Stimulated activated CD8-positive, alpha-beta memory T cell treated with anti-CD3 and anti-CD28 coated beads, Interleukin-12 subunit alpha, Interleukin-12 subunit beta, amount 100 ng/mL, for 1 hour (primary cell): ENCODE results near the gene TANGO2.
"Not testable (repeated sequence)": the region's sequence is repeated elsewhere in the genome, so short reads cannot be mapped to it uniquely, and the experiment has no call there.

Experiments
- DNase-seq: peaks from one replicate; pipeline ENCODE4 v3.0.0-alpha.2; 2020; ENCODE audit warnings: low read depth

Gene TANGO2

DNA sequence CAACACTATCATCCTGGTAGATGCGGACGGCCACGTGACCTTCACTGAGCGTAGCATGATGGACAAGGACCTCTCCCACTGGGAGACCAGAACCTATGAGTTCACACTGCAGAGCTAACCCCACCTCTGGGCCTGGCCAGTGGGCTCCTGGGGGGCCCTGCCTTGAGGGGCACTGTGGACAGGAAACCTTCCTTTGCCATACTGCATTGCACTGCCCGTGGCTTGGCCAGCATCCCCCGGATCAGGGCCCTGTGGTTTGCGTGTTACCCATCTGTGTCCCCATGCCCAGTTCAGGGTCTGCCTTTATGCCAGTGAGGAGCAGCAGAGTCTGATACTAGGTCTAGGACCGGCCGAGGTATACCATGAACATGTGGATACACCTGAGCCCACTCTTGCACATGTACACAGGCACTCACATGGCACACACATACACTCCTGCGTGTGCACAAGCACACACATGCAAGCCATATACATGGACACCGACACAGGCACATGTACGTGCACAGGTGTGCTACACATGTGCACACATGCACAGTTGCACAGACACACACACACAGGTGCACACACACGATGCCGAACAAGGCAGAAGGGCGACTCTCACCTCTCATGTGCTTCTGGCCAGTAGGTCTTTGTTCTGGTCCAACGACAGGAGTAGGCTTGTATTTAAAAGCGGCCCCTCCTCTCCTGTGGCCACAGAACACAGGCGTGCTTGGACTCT lies 43.8 kb downstream of the TANGO2 start:
- DNase-seq, result no peak

DNA sequence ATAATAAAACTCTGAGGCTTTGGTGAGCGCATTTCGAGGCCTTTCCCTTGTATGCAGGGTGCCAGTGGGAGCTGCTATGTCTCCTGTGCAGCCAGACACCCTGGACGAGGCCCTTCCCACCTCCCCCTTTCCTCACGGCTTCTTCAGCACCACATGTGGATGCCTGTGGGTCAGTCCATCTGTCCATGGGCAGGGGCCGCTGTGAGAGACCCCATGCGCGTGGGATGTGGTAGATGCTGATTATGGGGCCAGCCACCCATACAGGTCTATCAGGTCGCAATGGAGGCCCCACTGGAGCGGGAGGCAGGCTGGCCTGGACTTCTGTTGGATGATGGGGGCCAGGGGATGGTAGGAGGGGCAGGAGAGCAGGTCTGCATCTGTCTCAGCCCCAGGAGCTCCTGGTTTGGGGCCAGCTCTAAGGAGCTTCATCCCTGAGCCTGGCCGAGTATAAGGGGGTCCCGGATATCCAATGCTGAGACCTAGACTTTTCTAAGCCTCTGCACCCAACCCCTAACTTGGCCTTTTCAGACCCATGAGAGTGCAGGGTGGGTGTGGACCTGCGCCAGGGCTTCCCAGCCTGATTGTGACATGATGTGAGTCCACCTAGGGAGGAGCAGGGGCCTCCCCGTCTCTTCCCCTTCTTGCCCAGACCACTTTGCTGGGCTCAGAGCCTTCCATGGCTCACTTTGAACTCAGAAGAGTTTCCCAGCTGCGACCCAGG lies 45.1 kb downstream of the TANGO2 start:
- DNase-seq, result no peak

DNA sequence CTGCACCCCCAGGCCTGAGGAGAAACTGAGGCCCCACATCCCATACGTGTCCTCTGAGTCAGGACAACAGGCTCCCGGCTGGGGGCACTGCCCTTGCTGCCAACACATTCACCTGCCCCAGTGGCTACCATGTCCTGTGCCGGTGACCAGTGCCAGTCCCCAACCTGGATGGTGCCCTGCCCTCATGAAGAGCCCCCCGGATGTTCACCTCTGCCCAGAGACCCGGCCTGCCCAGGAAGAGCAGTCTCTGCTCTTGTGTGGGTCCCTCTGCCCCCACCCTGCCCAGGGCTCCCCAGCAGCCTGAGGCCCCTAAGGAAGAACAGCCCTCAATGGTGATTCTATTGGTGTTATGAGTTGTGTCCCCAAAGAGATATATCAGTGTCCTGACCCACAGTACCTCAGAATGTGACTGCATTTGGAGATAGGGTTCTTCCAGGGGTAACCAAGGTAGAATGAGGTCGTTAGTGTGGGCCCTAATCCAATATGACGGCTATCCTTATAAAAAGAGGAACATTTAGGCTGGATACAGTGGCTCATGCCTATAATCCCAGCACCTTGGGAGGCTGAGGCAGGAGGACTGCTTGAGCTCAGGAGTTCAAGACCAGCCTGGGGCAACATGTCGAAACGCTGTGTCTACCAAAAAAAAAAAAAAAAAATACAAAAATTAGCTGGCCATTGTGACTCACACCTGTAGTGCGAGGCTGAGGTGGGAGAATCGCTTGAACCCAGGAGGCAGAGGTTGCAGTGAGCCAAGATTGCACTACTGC lies 45.9 kb downstream of the TANGO2 start:
- DNase-seq, result no peak

DNA sequence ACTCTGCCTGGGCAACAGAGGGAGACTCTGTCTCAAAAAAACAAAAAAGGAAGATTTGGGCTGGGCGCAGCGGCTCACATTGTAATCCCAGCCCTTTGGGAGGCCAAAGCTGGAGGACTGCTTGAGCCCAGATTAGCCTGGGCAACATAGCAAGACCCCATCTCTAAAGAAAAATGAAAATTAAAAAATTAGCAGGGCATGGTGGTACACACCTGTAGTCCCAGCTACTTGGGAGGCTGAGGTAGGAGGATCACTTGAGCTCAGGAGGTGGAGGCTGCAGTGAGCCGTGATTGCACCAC lies 46.4 kb downstream of the TANGO2 start:
- DNase-seq, result not testable (repeated sequence)

DNA sequence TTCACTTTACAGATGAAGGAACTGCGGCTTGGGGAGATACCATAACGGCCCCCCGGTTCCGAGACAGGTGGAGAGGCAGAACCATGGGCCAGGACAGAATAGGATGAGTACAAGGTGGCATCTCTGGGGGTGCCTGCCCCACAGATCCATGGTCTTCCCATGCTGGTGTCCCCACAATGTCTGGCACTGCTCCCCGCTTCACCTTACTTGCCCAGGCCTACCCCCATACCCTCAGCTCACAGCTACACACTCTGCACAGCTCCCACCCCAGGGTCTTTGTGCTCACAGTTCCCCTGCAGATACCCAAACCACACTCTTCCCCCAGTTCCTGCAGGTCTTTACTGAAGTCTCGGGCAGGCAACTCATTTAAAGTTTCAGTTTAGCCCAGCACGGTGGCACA lies 47.7 kb downstream of the TANGO2 start:
- no peak for DNase-seq

DNA sequence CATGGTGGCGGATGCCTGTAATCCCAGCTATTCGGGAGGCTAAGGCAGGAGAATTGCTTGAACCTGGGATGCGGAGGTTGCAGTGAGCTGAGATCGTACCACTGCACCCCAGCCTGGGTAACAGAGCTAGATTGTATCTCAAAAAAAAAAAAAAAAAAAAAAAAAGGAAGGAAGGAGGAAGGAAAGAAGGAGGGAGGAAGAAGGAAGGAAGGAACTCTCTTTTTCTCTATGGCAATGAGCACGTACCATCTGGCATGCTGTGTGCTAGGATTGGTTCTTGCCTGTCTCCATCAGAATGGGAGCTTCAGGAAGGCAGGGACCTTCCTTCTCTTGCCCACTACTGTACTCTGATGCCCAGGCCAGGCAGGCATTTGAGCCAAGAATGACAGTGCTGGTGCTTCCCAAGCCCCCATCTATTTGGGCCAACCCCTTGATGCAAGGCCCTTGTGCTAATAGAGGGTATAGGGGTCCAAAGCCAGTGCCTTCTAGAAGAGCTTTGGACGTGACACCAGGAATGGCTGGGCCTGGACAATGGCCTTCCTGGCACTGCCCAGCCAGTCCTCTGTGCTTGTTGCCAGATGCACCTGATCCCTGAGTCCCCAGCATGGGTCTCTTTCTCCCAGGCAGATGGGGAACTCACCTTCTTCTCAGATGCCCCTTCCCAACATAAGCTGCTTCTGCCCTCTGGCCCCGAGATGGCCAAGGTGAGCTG lies 48.6 kb downstream of the TANGO2 start:
- no peak for DNase-seq

DNA sequence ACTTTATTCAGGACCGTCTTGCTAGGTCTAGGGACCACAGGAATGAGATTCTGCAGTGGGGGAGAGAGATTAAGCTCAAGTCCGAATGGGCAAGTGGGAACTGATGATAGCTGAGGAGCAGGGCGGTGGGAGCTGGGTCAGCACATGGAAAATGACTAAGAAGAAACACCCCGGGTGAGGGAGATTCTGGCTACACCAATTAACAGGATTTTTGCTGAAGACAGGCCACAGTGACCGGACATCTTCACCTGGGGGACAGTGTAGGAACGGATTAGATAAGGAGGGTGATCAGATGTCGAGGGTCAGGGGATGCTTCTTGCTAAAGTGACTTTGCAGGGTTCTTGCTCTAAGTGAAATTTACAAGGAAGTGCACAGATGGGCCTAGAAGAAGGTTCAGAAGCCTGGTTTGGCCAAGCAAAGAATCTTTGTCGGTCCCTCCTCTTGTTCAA lies 50.6 kb downstream of the TANGO2 start:
- no peak for DNase-seq

DNA sequence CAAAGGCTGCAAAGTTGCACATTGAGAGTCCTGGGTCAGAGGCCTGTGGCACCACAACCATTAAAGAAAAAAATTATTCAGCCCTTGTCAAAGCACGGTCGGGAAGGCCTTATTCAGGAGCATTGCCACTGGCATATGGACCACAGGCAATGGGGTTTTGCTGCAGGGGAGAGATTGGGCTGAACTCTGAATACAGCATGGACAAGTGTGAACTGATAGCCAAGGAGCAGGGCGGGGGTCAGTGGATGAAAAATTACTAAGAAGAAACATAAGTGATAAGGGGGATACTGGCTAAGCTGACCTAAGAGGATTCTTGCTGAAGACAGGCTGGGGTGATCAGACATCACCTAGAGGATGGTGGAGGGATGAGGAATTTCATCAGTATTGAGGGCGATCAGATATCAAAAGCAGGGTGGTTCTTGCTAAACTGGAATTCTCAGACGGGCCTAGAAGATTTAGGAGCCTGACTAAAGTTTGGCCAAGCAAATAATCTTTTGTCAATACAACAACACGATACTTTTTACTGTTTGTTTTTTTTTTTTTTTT lies 55.8 kb downstream of the TANGO2 start:
- no peak for DNase-seq

DNA sequence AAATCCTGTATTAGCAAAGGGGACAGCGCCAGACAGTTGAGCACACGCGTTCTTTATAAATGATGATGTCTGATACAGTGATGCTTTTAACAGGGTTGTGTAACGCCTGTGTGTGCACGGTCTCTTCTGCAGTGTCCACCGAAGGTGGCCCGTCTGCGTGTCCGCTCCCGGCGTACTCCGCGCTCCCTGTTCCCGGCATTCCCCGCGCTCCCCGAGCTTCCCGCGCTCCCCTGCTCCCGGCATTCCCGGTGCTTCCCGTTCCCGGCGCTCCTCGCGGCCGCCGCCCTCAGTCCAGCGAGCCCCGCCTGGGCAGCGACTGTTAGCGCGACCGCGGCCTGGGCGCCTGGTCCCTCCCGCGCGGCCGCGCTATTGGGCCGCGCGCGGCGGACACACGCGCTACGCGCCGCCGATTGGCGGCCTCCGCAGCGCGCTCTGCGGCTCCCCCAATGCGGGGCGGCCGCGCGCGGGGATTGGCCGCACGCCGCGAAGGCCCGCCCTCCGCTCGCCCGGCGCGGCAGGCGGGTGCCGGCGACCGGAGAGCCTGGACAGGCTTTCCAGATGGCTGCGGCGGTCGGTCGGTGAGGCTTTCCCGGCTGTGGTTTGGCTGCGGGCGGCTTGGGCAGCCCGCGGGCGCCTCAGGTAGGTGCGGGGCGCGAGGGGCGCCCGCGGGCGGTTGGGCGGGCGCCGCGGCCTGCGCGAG lies 59.0 kb downstream of the TANGO2 start, which contains the start of gene DGCR8:
Gene DGCR8, plus strand, starts transcription at position 497 of the 700 bp plus-strand sequence. CDS start 5,723 bp downstream, outside the sequence.
- peak; percentile 37 for DNase-seq

DNA sequence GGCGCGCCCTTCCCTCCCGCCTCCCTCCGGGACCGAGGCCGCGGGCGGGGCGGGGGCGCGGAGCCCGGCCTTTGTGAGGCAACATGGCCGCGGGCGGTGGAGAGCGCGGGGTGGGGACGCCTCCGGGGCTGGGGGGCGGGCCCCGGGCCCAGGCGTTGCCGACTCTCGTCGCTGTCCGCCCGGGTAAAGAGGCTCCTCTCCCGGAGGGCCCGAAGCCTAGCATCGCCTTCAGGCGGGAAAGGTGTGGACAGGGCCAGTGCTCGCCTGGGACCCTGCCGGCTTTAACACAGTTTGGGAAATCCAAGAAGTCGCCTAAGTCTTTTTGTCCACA lies 59.5 kb downstream of the TANGO2 start:
- peak; percentile 48 for DNase-seq

DNA sequence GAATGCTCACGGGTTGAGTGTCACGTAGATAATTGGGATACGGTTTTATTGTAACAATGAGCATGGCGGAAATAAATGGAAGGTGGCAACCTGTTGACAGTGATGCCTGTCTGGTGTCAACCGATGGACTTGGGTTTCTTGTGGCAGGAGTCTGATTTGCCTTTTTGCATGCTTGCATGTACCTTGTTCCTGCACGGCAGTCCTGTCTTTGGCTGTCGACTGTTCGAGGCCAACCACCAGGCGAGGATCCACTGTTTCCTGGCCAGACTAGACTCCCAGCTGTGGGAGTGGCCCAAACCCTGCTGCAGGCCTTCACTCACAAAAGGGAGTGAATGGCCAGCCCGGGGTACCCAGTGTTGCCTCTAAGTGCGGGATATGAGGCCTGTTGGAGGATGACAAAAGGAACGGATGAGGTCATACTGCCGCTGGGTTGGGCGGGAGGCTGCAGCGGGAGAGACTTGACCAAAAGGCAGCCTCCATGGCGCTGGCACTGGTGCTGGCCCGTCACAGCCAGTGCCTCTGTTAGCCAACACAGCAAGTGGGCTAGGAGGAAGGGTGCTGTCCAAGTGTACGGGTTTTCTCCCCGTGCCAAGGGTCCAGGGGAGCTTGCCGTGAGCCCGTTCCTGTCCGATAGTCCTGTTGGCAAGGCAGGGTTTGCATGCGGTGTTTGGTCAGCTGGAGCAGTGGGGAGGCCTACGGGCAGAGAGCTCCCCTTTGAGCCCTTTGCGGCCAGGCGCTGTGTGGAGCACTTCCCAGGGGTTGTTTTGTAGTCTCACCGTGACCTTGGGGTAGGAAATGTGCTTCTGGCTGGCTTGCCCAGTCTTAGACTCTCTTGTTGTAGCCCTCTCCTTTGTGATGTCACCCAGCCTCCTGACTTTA lies 60.1 kb downstream of the TANGO2 start:
- no peak for DNase-seq

DNA sequence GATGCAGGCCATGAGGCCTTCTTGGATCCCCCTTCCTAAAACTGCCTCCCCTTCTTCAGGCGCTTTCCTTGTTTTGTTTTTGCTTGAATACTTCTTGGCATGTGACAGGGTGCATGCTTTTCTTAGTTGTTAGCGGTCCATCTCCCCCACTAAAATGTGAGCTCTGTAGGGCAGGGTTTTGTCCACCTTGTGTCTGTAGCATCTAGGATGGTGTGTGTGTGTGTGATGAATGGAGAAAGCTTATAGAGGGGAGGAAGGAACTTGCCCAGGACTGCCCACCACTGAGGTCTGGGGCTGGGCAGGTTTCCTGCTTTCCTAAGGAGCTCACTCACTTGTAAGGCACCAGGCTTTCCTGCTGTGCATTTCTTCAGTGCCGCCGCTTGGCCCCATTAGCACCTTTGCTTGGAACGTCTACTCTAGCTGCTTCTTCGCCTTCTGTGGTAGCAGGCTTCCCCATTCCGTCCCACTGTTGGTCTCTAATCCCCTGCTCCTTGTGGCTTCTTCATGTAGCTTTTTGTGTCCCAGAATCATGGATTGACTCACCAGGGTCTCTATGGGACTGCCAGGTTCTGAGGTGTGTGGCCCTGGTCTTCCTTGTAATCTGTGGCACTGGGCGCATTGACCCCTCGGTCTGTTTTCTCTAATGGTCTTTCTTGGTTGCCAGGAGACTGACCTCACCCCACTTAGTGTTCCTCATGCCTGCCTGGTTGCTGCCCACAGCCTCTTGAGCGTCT lies 62.4 kb downstream of the TANGO2 start:
- no peak for DNase-seq

DNA sequence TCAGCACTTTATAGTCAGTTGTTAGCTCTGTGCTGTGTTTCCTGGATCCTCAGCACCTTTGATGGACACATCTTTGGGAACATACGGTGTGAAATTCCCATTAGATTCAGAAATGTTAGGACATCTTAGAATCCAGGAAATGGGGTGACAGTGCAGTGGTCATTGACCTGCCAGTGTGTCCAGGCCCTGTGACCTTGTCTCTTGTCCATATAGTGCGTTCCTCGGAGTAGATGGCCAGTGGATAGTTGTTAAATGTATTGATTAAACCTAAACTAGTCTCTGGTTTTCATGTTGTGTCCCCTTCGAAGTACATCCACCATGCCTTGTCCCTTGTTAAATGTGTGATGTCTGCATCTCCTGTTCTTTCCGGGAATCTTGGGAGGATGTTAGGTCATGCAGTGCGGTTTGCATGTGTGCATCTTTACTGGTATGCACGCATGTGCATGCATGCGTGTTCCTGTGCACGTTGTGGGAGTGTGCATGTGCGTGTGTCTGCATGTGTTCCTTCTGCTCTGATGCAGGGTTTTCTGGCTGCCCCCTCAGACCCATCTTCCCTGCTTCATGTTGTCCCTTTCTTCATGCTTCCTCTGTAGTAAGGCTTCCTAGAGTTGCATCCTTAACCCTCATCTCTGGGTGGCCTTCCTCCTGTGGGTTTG lies 63.1 kb downstream of the TANGO2 start:
- no peak for DNase-seq

DNA sequence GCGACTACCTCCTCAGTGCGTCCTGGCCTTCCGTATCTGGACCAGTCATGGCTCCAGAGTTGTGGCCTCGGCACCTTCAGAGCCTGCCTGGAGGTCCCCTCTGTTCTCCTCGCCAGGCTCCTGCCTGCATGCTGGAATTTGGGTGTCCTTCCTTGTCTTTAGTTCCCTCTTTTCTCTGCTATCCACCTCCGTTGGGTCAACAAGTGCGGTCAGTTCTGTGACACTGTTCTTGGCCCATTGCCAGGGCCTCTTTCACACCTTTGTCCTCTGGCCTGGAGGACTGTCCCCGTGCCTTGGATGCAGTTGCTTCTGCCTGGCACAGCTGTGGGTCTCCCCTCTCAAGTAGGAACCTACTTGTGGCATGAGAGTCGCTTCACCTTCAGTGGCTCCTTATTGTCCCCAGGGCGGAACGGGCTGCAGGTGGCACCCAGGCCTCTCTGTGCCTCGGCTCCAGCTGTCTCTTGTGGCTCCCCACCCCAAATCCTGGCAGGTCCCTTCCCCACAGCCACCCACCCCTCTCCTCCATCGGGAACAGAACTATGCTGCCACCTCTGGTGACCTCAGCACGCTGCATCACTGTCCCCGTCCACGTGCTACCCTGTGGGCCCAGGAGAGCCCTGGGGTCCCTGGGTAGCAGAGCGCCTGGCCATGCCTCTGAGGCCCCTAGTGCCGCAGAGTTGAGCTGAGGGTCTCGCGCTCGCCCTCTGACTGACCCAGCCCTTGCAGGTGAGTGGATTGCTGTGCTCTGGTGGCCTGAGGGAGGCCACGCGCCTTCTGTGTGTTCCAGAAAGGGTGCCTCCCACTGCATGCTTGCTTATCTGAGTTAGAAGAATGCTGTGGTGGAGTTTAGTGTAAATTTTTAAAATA lies 63.9 kb downstream of the TANGO2 start:
- no peak for DNase-seq

DNA sequence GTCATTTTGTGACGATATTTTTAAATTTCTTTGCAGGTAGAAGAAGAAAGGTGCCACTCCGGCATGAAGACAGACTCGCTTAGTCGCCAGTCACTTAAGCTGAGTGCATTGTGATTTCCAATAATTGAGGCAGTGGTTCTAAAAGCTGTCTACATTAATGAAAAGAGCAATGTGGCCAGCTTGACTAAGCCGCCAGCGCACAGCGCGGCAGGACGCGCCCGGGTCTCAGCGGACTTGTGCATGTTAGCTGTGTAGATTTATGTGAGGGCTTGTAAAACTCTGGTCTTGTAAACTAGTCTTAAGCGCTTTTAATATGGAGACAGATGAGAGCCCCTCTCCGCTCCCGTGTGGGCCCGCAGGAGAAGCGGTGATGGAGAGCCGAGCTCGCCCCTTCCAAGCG lies 64.7 kb downstream of the TANGO2 start:
- no peak for DNase-seq

DNA sequence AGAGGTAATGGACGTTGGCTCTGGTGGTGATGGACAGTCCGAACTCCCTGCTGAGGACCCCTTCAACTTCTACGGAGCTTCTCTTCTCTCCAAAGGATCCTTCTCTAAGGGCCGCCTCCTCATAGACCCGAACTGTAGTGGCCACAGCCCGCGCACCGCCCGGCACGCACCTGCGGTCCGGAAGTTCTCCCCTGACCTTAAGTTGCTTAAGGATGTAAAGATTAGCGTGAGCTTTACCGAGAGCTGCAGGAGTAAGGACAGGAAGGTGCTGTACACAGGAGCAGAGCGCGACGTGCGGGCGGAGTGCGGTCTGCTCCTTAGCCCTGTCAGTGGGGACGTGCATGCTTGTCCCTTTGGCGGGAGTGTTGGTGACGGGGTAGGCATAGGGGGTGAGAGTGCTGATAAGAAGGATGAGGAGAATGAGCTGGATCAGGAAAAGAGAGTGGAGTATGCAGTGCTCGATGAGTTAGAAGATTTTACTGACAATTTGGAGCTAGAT lies 65.2 kb downstream of the TANGO2 start:
- no peak for DNase-seq

DNA sequence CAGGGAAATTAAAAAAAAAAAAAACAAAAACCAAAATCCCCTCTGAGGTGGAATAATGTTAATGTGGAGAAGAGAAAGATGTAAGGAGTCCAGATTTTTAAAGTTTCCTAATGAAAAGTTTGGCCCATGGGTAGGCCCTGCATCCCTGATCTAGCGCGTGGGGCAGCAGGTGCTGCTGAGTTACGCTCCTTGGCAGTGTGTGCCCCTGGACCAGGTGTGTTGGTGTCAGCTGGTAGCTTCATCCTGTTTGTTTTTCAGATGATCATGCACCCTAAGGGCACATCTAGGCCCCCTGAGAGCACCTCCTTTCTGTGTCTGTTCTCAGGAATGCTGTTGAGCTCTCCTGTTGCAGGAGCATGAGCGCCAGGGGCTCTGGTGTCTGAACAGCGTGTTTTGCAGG lies 65.9 kb downstream of the TANGO2 start:
- DNase-seq, result no peak
